Measurements from ENCODE around the gene STK33. TPM values are rescaled to one million over a fixed set of nuclear protein-coding genes. Genes with fewer than 3 reads are reported as not detected.

Gene STK33
- total and polyA plus RNA-seq, 2 of the 13 experiments (the other 11 are each of a cell fraction or from before 2014, with no cell fraction given), result 2.7 to 12.6 TPM

GRCh38 chr11:8357505-8357888 is 236.5 kb downstream of the STK33 start (continued):
- TF ChIP-seq ZNF281 (CRISPR knock-in tag; IDR thresholded peaks at IDR 0.05; ENCODE audit: borderline replicate concordance) (no peak), ZBTB44 (CRISPR knock-in tag; IDR thresholded peaks at IDR 0.05) (no peak)

- 18% methylated on average over 10 of the region's 30 CpGs for WGBS (ENCODE audit: low lambda C conversion rate)
- CTCF ChIA-PET (ENCODE audit: low intra/inter-chr PET ratio, low total read pairs), result no interaction called here
These were observed 237.1 kb downstream of the STK33 start for GRCh38 chr11:8356721-8357504.

More at GRCh38 chr11:8356721-8357504, 237.1 kb downstream of the STK33 start:
- in situ Hi-C loops (cut with HindIII; ENCODE audit: extremely low pct_ligation_motif_present, low pct_unique_long_range_greater_than_20kb) (no loop called here), intact Hi-C loops (cut with micrococcal nuclease; ENCODE audit: unreplicated experiment) (no loop called here)
- no peak for FAIRE-seq
- 0 out of 2 replicates have a peak, but pooled peaks have one; percentile 22 for TF ChIP-seq ZFP91 (CRISPR knock-in tag; IDR thresholded peaks at IDR 0.05; ENCODE audit: borderline replicate concordance)
- no peak for TF ChIP-seq HMGXB4 (CRISPR knock-in tag; IDR thresholded peaks at IDR 0.05; ENCODE audit: borderline replicate concordance in 1 of 2, low read depth in 1 of 2)
- peak; percentile 95 for TF ChIP-seq ZNF263 (CRISPR knock-in tag; IDR thresholded peaks at IDR 0.05)
- no peak overlapping the region for H3K9ac ChIP-seq (ENCODE audit: insufficient read depth, low read depth, low read length)
- no peaks in the 10 kb centered on the region for H3K36me3 ChIP-seq (replicated peaks in 1 of 2; ENCODE audit: control insufficient read depth in 1 of 2, insufficient read depth in 2 of 2, low read length in 2 of 2)
- no peaks in the 10 kb centered on the region for H4K20me1 ChIP-seq (ENCODE audit: insufficient read depth, low read length)
- H3K4me1 ChIP-seq (ENCODE audit: insufficient read depth, low read length), result peaks cover 11% of the 10 kb centered on the region; the same call in 1 of the 2 replicates
- POLR2A ChIA-PET, result no interaction called here
- H3K4me2 ChIP-seq (ENCODE audit: low read depth, low read length), result peak overlapping the region; percentile 24; the same call in 1 of the 2 replicates
- H3K27me3 ChIP-seq (ENCODE audit: control insufficient read depth in 1 of 2, insufficient read depth in 2 of 2, low read length in 2 of 2), result peaks cover 2 to 44% of the 10 kb centered on the region in 2 experiments
- DNase-seq (ENCODE audit: low spot score), result no peak
- H3K79me2 ChIP-seq (ENCODE audit: insufficient read depth, low read length), result no peaks in the 10 kb centered on the region
- no peak overlapping the region for H3K4me3 ChIP-seq (replicated peaks in 1 of 3; ENCODE audit: insufficient read depth in 1 of 3, low read depth in 2 of 3, low read length in 3 of 3)
- H2AFZ ChIP-seq (ENCODE audit: low read length), result no peak overlapping the region
- no peaks in the 10 kb centered on the region for H3K9me3 ChIP-seq (ENCODE audit: low read length)
- BruUV-seq (replicated peaks), result no TSS peak
- no peak overlapping the region for H3K27ac ChIP-seq (ENCODE audit: extremely low read length, insufficient read depth, low read length)
- peak; percentile 64 for ATAC-seq
